ENCODE data around the gene GRIPAP1. TPM values are rescaled to one million over a fixed set of nuclear protein-coding genes. Genes with fewer than 3 reads are reported as not detected.
"Not testable (repeated sequence)": the region's sequence is repeated elsewhere in the genome, so short reads cannot be mapped to it uniquely, and the experiment has no call there.

Gene GRIPAP1
- total RNA-seq, 1 donor = 15.6 TPM

- Histone ChIP-seq H3K79me2 (ENCODE audit: insufficient read depth, low read length) (no peaks in the 10 kb centered on the region), H3K27me3 (ENCODE audit: insufficient read depth, low read length) (no peaks in the 10 kb centered on the region), H3K4me2 (ENCODE audit: insufficient read depth, low read length) (no peak overlapping the region), H4K20me1 (ENCODE audit: insufficient read depth, low read length) (no peaks in the 10 kb centered on the region), H3K36me3 (ENCODE audit: insufficient read depth, low read length) (peaks cover 22% of the 10 kb centered on the region), H3K4me3 (ENCODE audit: insufficient read depth, low read length) (no peak overlapping the region), H3K9me3 (ENCODE audit: low read depth, low read length) (no peaks in the 10 kb centered on the region), H3K4me1 (ENCODE audit: insufficient read depth, low read length) (no peaks in the 10 kb centered on the region), H2AFZ (ENCODE audit: low read length) (no peak overlapping the region), H3K27ac (ENCODE audit: low read depth, low read length) (no peak overlapping the region)
- TF ChIP-seq, protein P1, sequence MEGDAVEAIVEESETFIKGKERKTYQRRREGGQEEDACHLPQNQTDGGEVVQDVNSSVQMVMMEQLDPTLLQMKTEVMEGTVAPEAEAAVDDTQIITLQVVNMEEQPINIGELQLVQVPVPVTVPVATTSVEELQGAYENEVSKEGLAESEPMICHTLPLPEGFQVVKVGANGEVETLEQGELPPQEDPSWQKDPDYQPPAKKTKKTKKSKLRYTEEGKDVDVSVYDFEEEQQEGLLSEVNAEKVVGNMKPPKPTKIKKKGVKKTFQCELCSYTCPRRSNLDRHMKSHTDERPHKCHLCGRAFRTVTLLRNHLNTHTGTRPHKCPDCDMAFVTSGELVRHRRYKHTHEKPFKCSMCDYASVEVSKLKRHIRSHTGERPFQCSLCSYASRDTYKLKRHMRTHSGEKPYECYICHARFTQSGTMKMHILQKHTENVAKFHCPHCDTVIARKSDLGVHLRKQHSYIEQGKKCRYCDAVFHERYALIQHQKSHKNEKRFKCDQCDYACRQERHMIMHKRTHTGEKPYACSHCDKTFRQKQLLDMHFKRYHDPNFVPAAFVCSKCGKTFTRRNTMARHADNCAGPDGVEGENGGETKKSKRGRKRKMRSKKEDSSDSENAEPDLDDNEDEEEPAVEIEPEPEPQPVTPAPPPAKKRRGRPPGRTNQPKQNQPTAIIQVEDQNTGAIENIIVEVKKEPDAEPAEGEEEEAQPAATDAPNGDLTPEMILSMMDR (IDR thresholded peaks at IDR 0.05; ENCODE audit: extremely low read depth, low read depth, low read length) = no peak
- no peak for DNase-seq (ENCODE audit: insufficient read length, low spot score, missing footprints)
Observed at GRCh38 chrX:48983896-48984295, 18.2 kb downstream of the GRIPAP1 start.

- Histone ChIP-seq H3K4me3 (ENCODE audit: insufficient read depth, low read length) (no peak overlapping the region), H3K9me3 (ENCODE audit: low read depth, low read length) (no peaks in the 10 kb centered on the region), H3K4me1 (ENCODE audit: insufficient read depth, low read length) (no peaks in the 10 kb centered on the region), H3K27ac (ENCODE audit: low read depth, low read length) (no peak overlapping the region), H3K36me3 (ENCODE audit: insufficient read depth, low read length) (peaks cover 14% of the 10 kb centered on the region), H3K4me2 (ENCODE audit: insufficient read depth, low read length) (no peak overlapping the region), H4K20me1 (ENCODE audit: insufficient read depth, low read length) (no peaks in the 10 kb centered on the region), H3K79me2 (ENCODE audit: insufficient read depth, low read length) (no peaks in the 10 kb centered on the region), H2AFZ (ENCODE audit: low read length) (no peak overlapping the region), H3K27me3 (ENCODE audit: insufficient read depth, low read length) (no peaks in the 10 kb centered on the region)
- TF ChIP-seq, protein P1 (IDR thresholded peaks at IDR 0.05; ENCODE audit: extremely low read depth, low read depth, low read length) = no peak
- DNase-seq (ENCODE audit: insufficient read length, low spot score, missing footprints) = no peak
Observed at GRCh38 chrX:48983081-48983480, 19.0 kb downstream of the GRIPAP1 start.

DNA sequence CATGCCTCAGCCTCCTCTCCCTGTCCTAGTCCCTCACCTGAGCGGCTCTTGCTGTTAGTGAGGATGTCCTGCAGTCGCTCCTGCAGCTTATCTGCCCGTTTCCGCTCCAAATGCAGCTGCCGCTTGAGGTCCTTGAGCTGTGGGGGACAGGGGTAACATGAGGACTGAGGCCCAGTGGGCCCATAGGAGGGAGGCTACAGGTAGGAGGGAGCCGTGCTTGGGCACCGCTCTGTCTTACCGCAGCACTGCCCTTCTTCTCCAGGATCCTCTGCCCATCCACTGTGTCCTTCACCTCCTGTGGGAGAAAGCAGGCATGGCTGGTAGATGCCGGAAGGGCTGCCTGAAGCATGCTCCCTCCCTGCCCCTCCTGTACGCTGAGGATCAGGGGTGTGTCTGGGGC, 20.9 kb downstream of the GRIPAP1 start:
- no peaks in the 10 kb centered on the region for H3K27me3 ChIP-seq (ENCODE audit: insufficient read depth, low read length)
- no peak overlapping the region for H3K27ac ChIP-seq (ENCODE audit: low read depth, low read length)
- H3K9me3 ChIP-seq (ENCODE audit: low read depth, low read length) = no peaks in the 10 kb centered on the region
- TF ChIP-seq, protein P1 (IDR thresholded peaks at IDR 0.05; ENCODE audit: extremely low read depth, low read depth, low read length) = no peak
- no peaks in the 10 kb centered on the region for H3K79me2 ChIP-seq (ENCODE audit: insufficient read depth, low read length)
- no peak overlapping the region for H3K4me3 ChIP-seq (ENCODE audit: insufficient read depth, low read length)
- peaks cover 20% of the 10 kb centered on the region for H3K36me3 ChIP-seq (ENCODE audit: insufficient read depth, low read length)
- H2AFZ ChIP-seq (ENCODE audit: low read length) = no peak overlapping the region
- H3K4me1 ChIP-seq (ENCODE audit: insufficient read depth, low read length) = no peaks in the 10 kb centered on the region
- H4K20me1 ChIP-seq (ENCODE audit: insufficient read depth, low read length) = no peaks in the 10 kb centered on the region
- no peak overlapping the region for H3K4me2 ChIP-seq (ENCODE audit: insufficient read depth, low read length)
- DNase-seq (ENCODE audit: insufficient read length, low spot score, missing footprints) = no peak

- H2AFZ ChIP-seq (ENCODE audit: low read length); H3K27me3 ChIP-seq (ENCODE audit: insufficient read depth, low read length); H4K20me1 ChIP-seq (ENCODE audit: insufficient read depth, low read length); H3K27ac ChIP-seq (ENCODE audit: low read depth, low read length); H3K4me2 ChIP-seq (ENCODE audit: insufficient read depth, low read length); H3K4me3 ChIP-seq (ENCODE audit: insufficient read depth, low read length); H3K9me3 ChIP-seq (ENCODE audit: low read depth, low read length); H3K4me1 ChIP-seq (ENCODE audit: insufficient read depth, low read length); H3K79me2 ChIP-seq (ENCODE audit: insufficient read depth, low read length); DNase-seq (ENCODE audit: insufficient read length, low spot score, missing footprints): not testable (repeated sequence)
- H3K36me3 ChIP-seq (ENCODE audit: insufficient read depth, low read length) = peaks cover 20% of the 10 kb centered on the region
Observed at GRCh38 chrX:48980341-48980740, 21.7 kb downstream of the GRIPAP1 start.

Measured in osteoblast (primary cell).